GM23338 (cell line): Measurements from ENCODE around the gene ZBTB20. TPM values are rescaled to one million over a fixed set of nuclear protein-coding genes. Genes with fewer than 3 reads are reported as not detected.

Source experiments
- CREB1 ChIP-seq: fragments of 250-450 bp; sonication (Bioruptor Pico); IDR thresholded peaks from 2 replicates; pipeline ENCODE4 v1.5.0; 2020; ENCODE audit warnings: low read depth, mild to moderate bottlenecking, moderate library complexity
- ETS1 ChIP-seq: IDR thresholded peaks from 2 replicates; pipeline ENCODE4 v1.6.1; 2016; ENCODE audit warnings: antibody characterized with exemption
- EZH2 ChIP-seq: fragments of 200-600 bp; sonication (generic); IDR thresholded peaks from one replicate; pipeline ENCODE4 v1.8.0; 2017; ENCODE audit warnings: antibody characterized with exemption, mild to moderate bottlenecking, low read depth; ENCODE audit not compliant: unreplicated experiment
- JUNB ChIP-seq: IDR thresholded peaks from one replicate; pipeline ENCODE4 v1.6.1; 2016; ENCODE audit warnings: antibody characterized with exemption; ENCODE audit not compliant: unreplicated experiment
- NANOG ChIP-seq: IDR thresholded peaks from 2 replicates; pipeline ENCODE4 v1.6.1; 2016; ENCODE audit warnings: antibody characterized with exemption, borderline replicate concordance
- POLR2AphosphoS5 ChIP-seq: IDR thresholded peaks from 2 replicates; pipeline ENCODE4 v1.6.1; 2016; ENCODE audit warnings: antibody characterized with exemption, low read depth
- REST ChIP-seq: IDR thresholded peaks from one replicate; pipeline ENCODE4 v1.6.1; 2018; ENCODE audit warnings: antibody characterized with exemption; ENCODE audit not compliant: unreplicated experiment
- STAT1 ChIP-seq: IDR thresholded peaks from one replicate; pipeline ENCODE4 v1.6.1; 2016; ENCODE audit warnings: antibody characterized with exemption; ENCODE audit not compliant: unreplicated experiment
- ZNF114 ChIP-seq: fragments of 250-450 bp; sonication (Bioruptor Pico); IDR thresholded peaks from 2 replicates; pipeline ENCODE4 v1.5.0; 2020; ENCODE audit warnings: mild to moderate bottlenecking, moderate library complexity
- ZNF462 ChIP-seq: fragments of 250-450 bp; sonication (Bioruptor Pico); IDR thresholded peaks from 2 replicates; pipeline ENCODE4 v1.5.0; 2020; ENCODE audit warnings: mild to moderate bottlenecking, moderate library complexity
- polyA plus RNA-seq: library from polyadenylated mRNA; unstranded; fragments of >200 nt; fragmentation: Nextera tagmentation; extraction: Ambion mirVana; gene quantifications from 2 replicates; pipeline ENCODE4 v1.2.1, GENCODE V29; 2016
- total RNA-seq: library from RNA; depleted of rRNA; stranded (reverse); fragments of >200 nt; shearing (Covaris generic); gene quantifications from 2 replicates; pipeline ENCODE4 v1.2.3, GENCODE V29; 2014

ZBTB20 gene
- total and polyA plus RNA-seq, 2 experiments from 2014 or later = 2.0 to 3.3 TPM

- TF ChIP-seq ZNF462 (CRISPR knock-in tag) (no peak), ETS1 (no peak), STAT1 (no peak), ZNF114 (no peak), REST (no peak), JUNB (no peak), EZH2 (no peak), CREB1 (CRISPR knock-in tag) (no peak), NANOG (no peak), POLR2AphosphoS5 (no peak)
Measured at GRCh38 chr3:115071166-115071565, 75.9 kb downstream of the ZBTB20 start (continued).
